ENCODE results near the gene GPD1.

The GPD1 gene

GRCh38 chr12:50107416-50108268 is 3.8 kb downstream of the GPD1 start:
- Histone ChIP-seq H3K4me1 (ENCODE audit: control insufficient read depth, insufficient read depth, low read depth, low read length) (peaks cover 38% of the 10 kb centered on the region), H3K79me1 (replicated peaks; ENCODE audit: low read length, poor library complexity, severe bottlenecking) (no peaks in the 10 kb centered on the region), H3K27ac (ENCODE audit: low read length, poor library complexity, severe bottlenecking) (no peak overlapping the region), H2BK5ac (ENCODE audit: low read depth, low read length, poor library complexity, severe bottlenecking) (no peak overlapping the region), H3K27me3 (ENCODE audit: control insufficient read depth in 1 of 2, insufficient read depth in 1 of 2, low read length in 2 of 2) (peaks cover 0 to 6% of the 10 kb centered on the region in 2 experiments), H3K4me2 (ENCODE audit: low read length, poor library complexity, severe bottlenecking) (no peak overlapping the region), H3K23ac (ENCODE audit: low read length in 2 of 2) (no peak overlapping the region), H3K4ac (ENCODE audit: low read depth in 1 of 2, low read length in 2 of 2) (no peak overlapping the region), H3K9ac (ENCODE audit: low read length) (no peak overlapping the region), H2AK5ac (ENCODE audit: low read length, severe bottlenecking) (peak overlapping the region; percentile 75), H3K36me3 (ENCODE audit: control insufficient read depth in 1 of 2, insufficient read depth in 2 of 2, low read depth in 1 of 2, low read length in 2 of 2) (peaks cover 0 to 3% of the 10 kb centered on the region in 2 experiments), H4K8ac (ENCODE audit: low read length) (no peak overlapping the region), H3K9me3 (ENCODE audit: control insufficient read depth, low read length) (no peaks in the 10 kb centered on the region), H2AFZ (ENCODE audit: low read depth, low read length) (no peak overlapping the region), H4K91ac (ENCODE audit: low read length) (no peak overlapping the region), H2BK120ac (ENCODE audit: low read depth, low read length) (no peak overlapping the region), H3K14ac (ENCODE audit: low read length in 2 of 2) (no peak overlapping the region), H2BK15ac (ENCODE audit: low read depth, poor library complexity, severe bottlenecking) (no peak overlapping the region), H3K4me3 (ENCODE audit: insufficient read depth in 1 of 2, low read depth in 1 of 2, low read length in 2 of 2) (no peak overlapping the region), H2BK12ac (ENCODE audit: low read length in 2 of 2) (no peak overlapping the region), H3K18ac (ENCODE audit: low read depth in 1 of 2, low read length in 2 of 2) (no peak overlapping the region)
- DNase-seq, result no peak
- WGBS, result 87% methylated on average over 16 of the region's 17 CpGs

GRCh38 chr12:50109319-50109718 is 5.5 kb downstream of the GPD1 start:
- H3K23ac ChIP-seq (ENCODE audit: low read length in 2 of 2), result no peak overlapping the region
- peak overlapping the region; percentile 68 for H3K9ac ChIP-seq (ENCODE audit: low read length)
- H2AK5ac ChIP-seq (ENCODE audit: low read length, severe bottlenecking), result peak overlapping the region; percentile 14
- no peak overlapping the region for H3K4me2 ChIP-seq (ENCODE audit: low read length, poor library complexity, severe bottlenecking)
- no peak overlapping the region for H4K8ac ChIP-seq (ENCODE audit: low read length)
- DNase-seq, result no peak
- H3K14ac ChIP-seq (ENCODE audit: low read length in 2 of 2), result no peak overlapping the region
- H3K4me1 ChIP-seq (ENCODE audit: control insufficient read depth, insufficient read depth, low read depth, low read length), result peaks cover 36% of the 10 kb centered on the region
- no peaks in the 10 kb centered on the region for H3K9me3 ChIP-seq (ENCODE audit: control insufficient read depth, low read length)
- H2BK15ac ChIP-seq (ENCODE audit: low read depth, poor library complexity, severe bottlenecking), result no peak overlapping the region
- H3K27ac ChIP-seq (ENCODE audit: low read length, poor library complexity, severe bottlenecking), result no peak overlapping the region
- H2BK120ac ChIP-seq (ENCODE audit: low read depth, low read length), result no peak overlapping the region
- no peaks in the 10 kb centered on the region for H3K79me1 ChIP-seq (replicated peaks; ENCODE audit: low read length, poor library complexity, severe bottlenecking)
- peaks cover 0 to 6% of the 10 kb centered on the region in 2 experiments for H3K27me3 ChIP-seq (ENCODE audit: control insufficient read depth in 1 of 2, insufficient read depth in 1 of 2, low read length in 2 of 2)
- no peak overlapping the region for H3K4ac ChIP-seq (ENCODE audit: low read depth in 1 of 2, low read length in 2 of 2)
- H2BK5ac ChIP-seq (ENCODE audit: low read depth, low read length, poor library complexity, severe bottlenecking), result no peak overlapping the region
- WGBS, result 93% methylated on average over 3 of the region's 3 CpGs
- no peak overlapping the region for H4K91ac ChIP-seq (ENCODE audit: low read length)
- no peak overlapping the region for H3K4me3 ChIP-seq (ENCODE audit: insufficient read depth in 1 of 2, low read depth in 1 of 2, low read length in 2 of 2)
- H2AFZ ChIP-seq (ENCODE audit: low read depth, low read length), result no peak overlapping the region
- no peak overlapping the region for H3K18ac ChIP-seq (ENCODE audit: low read depth in 1 of 2, low read length in 2 of 2)
- H3K36me3 ChIP-seq (ENCODE audit: control insufficient read depth in 1 of 2, insufficient read depth in 2 of 2, low read depth in 1 of 2, low read length in 2 of 2), result peaks cover 0 to 1% of the 10 kb centered on the region in 2 experiments
- no peak overlapping the region for H2BK12ac ChIP-seq (ENCODE audit: low read length in 2 of 2)

- Histone ChIP-seq H3K27ac (ENCODE audit: low read length, poor library complexity, severe bottlenecking) (peak overlapping the region; percentile 69), H2BK12ac (ENCODE audit: low read length in 2 of 2) (peak overlapping the region; percentile 18 to 23), H3K4ac (ENCODE audit: low read depth in 1 of 2, low read length in 2 of 2) (peak overlapping the region in 1 of 2 experiments; percentile 35), H3K18ac (ENCODE audit: low read depth in 1 of 2, low read length in 2 of 2) (peak overlapping the region; percentile 16 to 70), H3K4me1 (ENCODE audit: control insufficient read depth, insufficient read depth, low read depth, low read length) (peaks cover 34% of the 10 kb centered on the region), H3K9me3 (ENCODE audit: control insufficient read depth, low read length) (no peaks in the 10 kb centered on the region), H4K8ac (ENCODE audit: low read length) (peak overlapping the region; percentile 100), H2AFZ (ENCODE audit: low read depth, low read length) (peak overlapping the region; percentile 73), H2BK120ac (ENCODE audit: low read depth, low read length) (no peak overlapping the region), H3K4me3 (ENCODE audit: insufficient read depth in 1 of 2, low read depth in 1 of 2, low read length in 2 of 2) (peak overlapping the region in 1 of 2 experiments; percentile 46), H2BK5ac (ENCODE audit: low read depth, low read length, poor library complexity, severe bottlenecking) (peak overlapping the region; percentile 36), H3K23ac (ENCODE audit: low read length in 2 of 2) (no peak overlapping the region), H4K91ac (ENCODE audit: low read length) (peak overlapping the region; percentile 0), H3K36me3 (ENCODE audit: control insufficient read depth in 1 of 2, insufficient read depth in 2 of 2, low read depth in 1 of 2, low read length in 2 of 2) (peaks cover 0 to 3% of the 10 kb centered on the region in 2 experiments), H2BK15ac (ENCODE audit: low read depth, poor library complexity, severe bottlenecking) (peak overlapping the region; percentile 83), H3K4me2 (ENCODE audit: low read length, poor library complexity, severe bottlenecking) (peak overlapping the region; percentile 19), H2AK5ac (ENCODE audit: low read length, severe bottlenecking) (no peak overlapping the region), H3K14ac (ENCODE audit: low read length in 2 of 2) (no peak overlapping the region), H3K9ac (ENCODE audit: low read length) (peak overlapping the region; percentile 68), H3K27me3 (ENCODE audit: control insufficient read depth in 1 of 2, insufficient read depth in 1 of 2, low read length in 2 of 2) (peaks cover 0 to 5% of the 10 kb centered on the region in 2 experiments), H3K79me1 (replicated peaks; ENCODE audit: low read length, poor library complexity, severe bottlenecking) (no peaks in the 10 kb centered on the region)
- DNase-seq, result no peak
- WGBS, result 59% methylated on average over 7 of the region's 8 CpGs
Observed at GRCh38 chr12:50110127-50110761, 6.4 kb downstream of the GPD1 start.

- no peaks in the 10 kb centered on the region for H3K9me3 ChIP-seq (ENCODE audit: control insufficient read depth, low read length)
- H3K4ac ChIP-seq (ENCODE audit: low read depth in 1 of 2, low read length in 2 of 2), result peak overlapping the region; percentile 59 to 89
- H3K14ac ChIP-seq (ENCODE audit: low read length in 2 of 2), result peak overlapping the region in 1 of 2 experiments; percentile 61
- peak overlapping the region; percentile 71 for H4K91ac ChIP-seq (ENCODE audit: low read length)
- peak overlapping the region; percentile 35 for H2BK120ac ChIP-seq (ENCODE audit: low read depth, low read length)
- H2BK15ac ChIP-seq (ENCODE audit: low read depth, poor library complexity, severe bottlenecking), result no peak overlapping the region
- peak; percentile 58 for DNase-seq
- peaks cover 4 to 8% of the 10 kb centered on the region in 2 experiments for H3K36me3 ChIP-seq (ENCODE audit: control insufficient read depth in 1 of 2, insufficient read depth in 2 of 2, low read depth in 1 of 2, low read length in 2 of 2)
- H2AFZ ChIP-seq (ENCODE audit: low read depth, low read length), result peak overlapping the region; percentile 42
- peak overlapping the region; percentile 1 for H3K4me2 ChIP-seq (ENCODE audit: low read length, poor library complexity, severe bottlenecking)
- WGBS, result 37% methylated on average over 7 of the region's 7 CpGs
- H3K79me1 ChIP-seq (replicated peaks; ENCODE audit: low read length, poor library complexity, severe bottlenecking), result no peaks in the 10 kb centered on the region
- H3K27ac ChIP-seq (ENCODE audit: low read length, poor library complexity, severe bottlenecking), result peak overlapping the region; percentile 69
- H3K4me1 ChIP-seq (ENCODE audit: control insufficient read depth, insufficient read depth, low read depth, low read length), result peaks cover 34% of the 10 kb centered on the region
- H3K18ac ChIP-seq (ENCODE audit: low read depth in 1 of 2, low read length in 2 of 2), result peak overlapping the region; percentile 82 to 90
- H2AK5ac ChIP-seq (ENCODE audit: low read length, severe bottlenecking), result peak overlapping the region; percentile 80
- H3K9ac ChIP-seq (ENCODE audit: low read length), result peak overlapping the region; percentile 68
- peak overlapping the region in 1 of 2 experiments; percentile 46 for H3K4me3 ChIP-seq (ENCODE audit: insufficient read depth in 1 of 2, low read depth in 1 of 2, low read length in 2 of 2)
- H3K23ac ChIP-seq (ENCODE audit: low read length in 2 of 2), result no peak overlapping the region
- H3K27me3 ChIP-seq (ENCODE audit: control insufficient read depth in 1 of 2, insufficient read depth in 1 of 2, low read length in 2 of 2), result no peaks in the 10 kb centered on the region
- peak overlapping the region; percentile 7 to 40 for H2BK12ac ChIP-seq (ENCODE audit: low read length in 2 of 2)
- peak overlapping the region; percentile 46 for H2BK5ac ChIP-seq (ENCODE audit: low read depth, low read length, poor library complexity, severe bottlenecking)
- peak overlapping the region; percentile 100 for H4K8ac ChIP-seq (ENCODE audit: low read length)
Observed at GRCh38 chr12:50110762-50111351, 7.0 kb downstream of the GPD1 start.

Measured in mesenchymal stem cell (in vitro differentiated cells and primary cell).